BJ (cell line): ENCODE results near the gene CPNE5. TPM values are rescaled to one million over a fixed set of nuclear protein-coding genes. Genes with fewer than 3 reads are reported as not detected.

Source experiments
- CTCF ChIA-PET: fragments of 350-600 bp; formaldehyde crosslinking; extraction: SDS; loops from one replicate; lab custom pipeline; 2021; ENCODE audit warnings: antibody characterized with exemption, inconsistent platforms; lab: Yijun Ruan, JAX
- POLR2A ChIA-PET: fragments of 300-600 bp; sonication (Branson Sonifier 250); formaldehyde crosslinking; extraction: SDS; loops from one replicate; lab custom pipeline; 2021; ENCODE audit warnings: antibody characterized with exemption; lab: Charles Lee
- DNase-seq: peaks from one replicate; pipeline ENCODE4 v3.0.0-alpha.2; 2011; ENCODE audit warnings: low read depth
- H3K27me3 ChIP-seq: 2 replicates; pipeline ENCODE4 v1.6.0; 2011; ENCODE audit warnings: low read length; ENCODE audit not compliant: control insufficient read depth, insufficient read depth
- H3K36me3 ChIP-seq: 2 replicates; pipeline ENCODE4 v1.5.1; 2011; ENCODE audit warnings: low read length; ENCODE audit not compliant: control insufficient read depth, insufficient read depth
- H3K4me3 ChIP-seq: 2 replicates; pipeline ENCODE4 v1.5.1; 2011; ENCODE audit warnings: low read depth, mild to moderate bottlenecking, control low read depth, low read length
- polyA plus RNA-seq: library from polyadenylated mRNA; depleted of rRNA; stranded (reverse); fragments of >200 nt; gene quantifications from 2 replicates; pipeline ENCODE4 v1.2.3, GENCODE V29; 2011
- TF ChIP-seq, protein P1 (sequence below): IDR thresholded peaks from 2 replicates; pipeline ENCODE4 v1.5.1; 2011; ENCODE audit warnings: low read depth, mild to moderate bottlenecking, control low read depth, inconsistent platforms, low read length, moderate library complexity; ENCODE audit not compliant: insufficient read depth

Gene CPNE5
- polyA plus RNA-seq, 1 experiment, result 0.09 TPM

DNA sequence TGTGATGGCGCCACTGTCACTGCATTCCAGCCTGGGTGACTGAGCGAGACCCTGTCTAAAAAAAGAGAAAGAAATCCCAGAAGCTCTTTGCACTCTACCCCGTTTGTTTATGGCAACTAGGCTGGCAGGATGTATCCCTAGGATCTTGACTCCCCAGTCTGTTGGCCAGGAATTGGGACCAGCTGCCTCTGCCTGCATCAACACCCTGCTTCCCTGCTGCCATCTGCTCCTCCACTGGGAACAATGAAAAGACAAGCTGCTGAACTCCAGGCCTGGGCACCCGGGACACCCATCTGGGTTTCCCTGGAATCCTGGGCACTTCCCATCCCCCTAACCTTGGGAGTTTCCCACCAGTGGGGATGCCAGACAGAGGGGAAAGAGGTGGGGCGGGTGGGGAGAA, 64.9 kb downstream of the CPNE5 start:
- Histone ChIP-seq H3K36me3 (no peaks in the 10 kb centered on the region), H3K27me3 (peaks cover 8% of the 10 kb centered on the region), H3K4me3 (no peak overlapping the region)
- CTCF ChIA-PET, result interaction anchor here (0.9 to 15.0 kb wide), 3 partner anchors 9 to 246 kb away, joined by 4 to 298 read pairs (median 12); no protein-coding TSS in a partner anchor
- DNase-seq, result no peak
- TF ChIP-seq, protein P1, sequence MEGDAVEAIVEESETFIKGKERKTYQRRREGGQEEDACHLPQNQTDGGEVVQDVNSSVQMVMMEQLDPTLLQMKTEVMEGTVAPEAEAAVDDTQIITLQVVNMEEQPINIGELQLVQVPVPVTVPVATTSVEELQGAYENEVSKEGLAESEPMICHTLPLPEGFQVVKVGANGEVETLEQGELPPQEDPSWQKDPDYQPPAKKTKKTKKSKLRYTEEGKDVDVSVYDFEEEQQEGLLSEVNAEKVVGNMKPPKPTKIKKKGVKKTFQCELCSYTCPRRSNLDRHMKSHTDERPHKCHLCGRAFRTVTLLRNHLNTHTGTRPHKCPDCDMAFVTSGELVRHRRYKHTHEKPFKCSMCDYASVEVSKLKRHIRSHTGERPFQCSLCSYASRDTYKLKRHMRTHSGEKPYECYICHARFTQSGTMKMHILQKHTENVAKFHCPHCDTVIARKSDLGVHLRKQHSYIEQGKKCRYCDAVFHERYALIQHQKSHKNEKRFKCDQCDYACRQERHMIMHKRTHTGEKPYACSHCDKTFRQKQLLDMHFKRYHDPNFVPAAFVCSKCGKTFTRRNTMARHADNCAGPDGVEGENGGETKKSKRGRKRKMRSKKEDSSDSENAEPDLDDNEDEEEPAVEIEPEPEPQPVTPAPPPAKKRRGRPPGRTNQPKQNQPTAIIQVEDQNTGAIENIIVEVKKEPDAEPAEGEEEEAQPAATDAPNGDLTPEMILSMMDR, result no peak
- POLR2A ChIA-PET, result no interaction called here

DNA sequence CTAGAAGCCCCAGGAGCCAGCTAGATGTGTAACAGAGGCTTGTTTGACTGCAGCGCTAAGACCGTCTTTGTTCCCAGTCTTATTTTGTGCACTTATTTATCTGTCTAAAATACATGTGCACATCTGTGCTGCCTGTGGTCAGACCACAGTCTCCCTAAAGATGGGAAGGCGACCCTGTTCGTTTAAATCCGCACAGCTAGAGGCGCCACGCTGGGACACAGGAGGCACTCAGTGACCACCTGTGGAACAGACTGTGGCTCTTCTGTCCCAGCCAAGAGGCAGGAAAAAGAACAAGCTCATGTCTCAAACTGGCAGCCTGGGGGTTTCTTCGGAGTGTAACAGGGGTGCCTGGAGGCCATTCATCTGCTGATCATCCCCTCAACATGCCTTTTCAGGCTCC, 66.8 kb downstream of the CPNE5 start:
- DNase-seq, result no peak
- TF ChIP-seq, protein P1, result no peak
- Histone ChIP-seq H3K27me3 (peaks cover 6% of the 10 kb centered on the region), H3K4me3 (no peak overlapping the region), H3K36me3 (no peaks in the 10 kb centered on the region)
- POLR2A ChIA-PET, result interaction anchor here (0.6 kb wide), 1 partner anchor 172 kb away, joined by 6 read pairs; no protein-coding TSS in a partner anchor
- CTCF ChIA-PET, result interaction anchor here (0.7 to 15.0 kb wide), 7 partner anchors 7 to 247 kb away, joined by 3 to 298 read pairs (median 12); no protein-coding TSS in a partner anchor

DNA sequence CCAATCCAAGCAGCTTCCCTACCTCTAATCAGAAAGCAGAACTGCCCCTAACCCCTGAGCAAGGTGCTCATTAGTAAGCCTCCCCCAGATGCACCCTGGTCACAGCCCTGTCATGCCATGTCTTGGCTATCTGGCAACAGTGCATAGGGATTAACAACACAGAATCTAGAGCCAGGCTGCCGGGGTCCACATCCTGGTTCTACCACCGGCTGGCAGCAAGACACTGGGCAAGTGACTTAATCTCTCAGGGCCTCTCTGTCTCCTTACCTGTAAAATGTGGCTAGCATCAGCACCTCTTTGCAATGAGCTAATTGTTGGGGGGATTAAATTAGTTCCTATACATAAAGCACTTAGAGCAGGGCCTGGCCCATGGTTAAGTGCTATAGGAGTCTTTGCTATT, 68.1 kb downstream of the CPNE5 start:
- H3K4me3 ChIP-seq, result no peak overlapping the region
- no peaks in the 10 kb centered on the region for H3K27me3 ChIP-seq
- TF ChIP-seq, protein P1, result no peak
- DNase-seq, result no peak
- POLR2A ChIA-PET, result no interaction called here
- no peaks in the 10 kb centered on the region for H3K36me3 ChIP-seq
- CTCF ChIA-PET, result interaction anchor here (6.3 to 15.0 kb wide), 5 partner anchors 10 to 249 kb away, joined by 37 to 298 read pairs (median 89); partner anchors contain the start of gene C6orf89

DNA sequence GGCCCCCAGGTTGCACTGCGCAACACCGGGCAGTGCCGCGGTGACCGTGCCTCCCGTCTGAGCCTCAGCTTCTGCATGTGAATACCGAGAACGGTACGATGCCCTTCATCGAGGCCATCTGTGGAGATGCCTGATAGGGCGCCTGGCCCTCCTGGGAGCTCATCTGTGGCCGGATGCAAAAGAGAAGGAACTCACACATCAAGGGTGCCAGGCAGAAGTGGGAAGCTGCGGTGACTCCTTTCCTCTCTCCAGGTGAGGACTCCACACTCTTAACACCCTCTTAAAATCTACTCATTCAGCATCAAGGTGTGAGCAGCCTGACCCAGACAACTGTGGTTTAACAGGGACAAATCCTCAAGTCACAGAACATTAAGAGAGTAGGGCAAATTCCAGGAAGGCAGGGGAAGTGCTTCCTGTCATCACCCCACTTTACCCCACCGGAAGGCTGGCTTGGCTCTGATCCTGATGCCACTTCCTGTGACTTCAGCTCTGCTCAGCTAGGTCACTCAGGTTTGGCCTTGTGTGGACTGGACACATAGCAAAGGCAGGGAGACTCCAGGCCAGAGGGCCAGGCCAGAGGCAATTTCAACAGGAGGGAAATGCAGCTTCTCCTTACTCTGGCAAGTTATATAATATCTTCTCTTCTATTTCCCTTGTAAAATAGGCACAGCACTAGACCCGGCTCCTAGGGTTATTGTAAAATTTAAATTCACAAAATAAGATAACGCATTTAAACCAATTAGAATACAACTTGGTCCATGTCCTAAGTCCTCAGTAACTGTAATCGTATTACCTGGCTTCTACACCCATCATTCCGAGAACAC, 69.4 kb downstream of the CPNE5 start:
- no peak for DNase-seq
- TF ChIP-seq, protein P1, result no peak
- ChIA-PET POLR2A (no interaction called here), CTCF (interaction anchor here (0.6 to 15.0 kb wide), 9 partner anchors 8 to 250 kb away, joined by 3 to 298 read pairs (median 37); partner anchors contain the start of gene C6orf89)
- H3K27me3 ChIP-seq, result no peaks in the 10 kb centered on the region
- H3K4me3 ChIP-seq, result no peak overlapping the region
- H3K36me3 ChIP-seq, result no peaks in the 10 kb centered on the region

DNA sequence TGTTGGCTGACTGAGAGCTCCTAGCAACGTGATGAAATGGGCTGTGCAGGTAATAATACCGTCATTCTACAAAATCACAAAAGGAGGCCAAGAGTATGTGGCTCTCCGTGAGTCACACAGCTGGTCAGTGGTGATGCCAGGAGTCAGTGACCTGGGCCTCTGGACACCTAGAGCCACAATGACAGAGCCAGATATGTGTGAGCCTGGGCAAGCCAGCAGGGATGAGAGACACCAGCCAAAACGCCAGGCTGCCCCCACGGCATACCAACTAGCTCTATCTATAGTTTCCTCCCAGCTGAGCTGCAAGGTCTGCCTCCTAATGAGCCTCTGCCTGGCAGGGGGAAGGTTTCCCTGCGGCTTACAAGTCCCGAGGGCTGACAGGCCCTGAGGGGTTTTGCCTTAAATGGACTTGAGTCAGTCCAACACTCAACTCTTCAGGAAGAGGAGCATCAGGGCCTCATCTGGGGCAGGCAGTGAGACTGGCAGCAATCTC, 70.0 kb downstream of the CPNE5 start:
- CTCF ChIA-PET, result interaction anchor here (0.6 to 15.0 kb wide), 11 partner anchors 11 to 439 kb away, joined by 3 to 298 read pairs (median 7); partner anchors contain the start of gene C6orf89
- Histone ChIP-seq H3K27me3 (no peaks in the 10 kb centered on the region), H3K4me3 (no peak overlapping the region), H3K36me3 (no peaks in the 10 kb centered on the region)
- POLR2A ChIA-PET, result no interaction called here
- TF ChIP-seq, protein P1, result no peak
- no peak for DNase-seq
